WTC11 (cell line): Measurements from ENCODE around the gene SOX4.

Experiments used
- CTCF ChIP-seq: fragments of 200-600 bp; IDR thresholded peaks from 2 replicates; pipeline ENCODE4 v1.8.0; 2022; ENCODE audit warnings: antibody characterized with exemption
- FOXP1 ChIP-seq: sonication (generic); formaldehyde crosslinking; IDR thresholded peaks from 2 replicates; pipeline ENCODE4 v1.8.0; 2022; ENCODE audit warnings: missing genetic modification reagents, mild to moderate bottlenecking, moderate library complexity, borderline replicate concordance
- JUN ChIP-seq: sonication (generic); formaldehyde crosslinking; IDR thresholded peaks from 2 replicates; pipeline ENCODE4 v1.8.0; 2023; ENCODE audit warnings: mild to moderate bottlenecking, missing genetic modification reagents

GRCh38 chr6:21560249-21560648, 33.3 kb upstream of the SOX4 start:
- TF ChIP-seq JUN (CRISPR knock-in tag): no peak
- TF ChIP-seq CTCF: no peak
- no peak for TF ChIP-seq FOXP1 (CRISPR knock-in tag)
